ENCODE results near the gene DNAJC11. TPM values are rescaled to one million over a fixed set of nuclear protein-coding genes. Genes with fewer than 3 reads are reported as not detected.
"Not testable (repeated sequence)": the region's sequence is repeated elsewhere in the genome, so short reads cannot be mapped to it uniquely, and the experiment has no call there.

Gene DNAJC11
- total RNA-seq, 2 experiments from 2014 or later: 77.6 to 83.0 TPM

DNA sequence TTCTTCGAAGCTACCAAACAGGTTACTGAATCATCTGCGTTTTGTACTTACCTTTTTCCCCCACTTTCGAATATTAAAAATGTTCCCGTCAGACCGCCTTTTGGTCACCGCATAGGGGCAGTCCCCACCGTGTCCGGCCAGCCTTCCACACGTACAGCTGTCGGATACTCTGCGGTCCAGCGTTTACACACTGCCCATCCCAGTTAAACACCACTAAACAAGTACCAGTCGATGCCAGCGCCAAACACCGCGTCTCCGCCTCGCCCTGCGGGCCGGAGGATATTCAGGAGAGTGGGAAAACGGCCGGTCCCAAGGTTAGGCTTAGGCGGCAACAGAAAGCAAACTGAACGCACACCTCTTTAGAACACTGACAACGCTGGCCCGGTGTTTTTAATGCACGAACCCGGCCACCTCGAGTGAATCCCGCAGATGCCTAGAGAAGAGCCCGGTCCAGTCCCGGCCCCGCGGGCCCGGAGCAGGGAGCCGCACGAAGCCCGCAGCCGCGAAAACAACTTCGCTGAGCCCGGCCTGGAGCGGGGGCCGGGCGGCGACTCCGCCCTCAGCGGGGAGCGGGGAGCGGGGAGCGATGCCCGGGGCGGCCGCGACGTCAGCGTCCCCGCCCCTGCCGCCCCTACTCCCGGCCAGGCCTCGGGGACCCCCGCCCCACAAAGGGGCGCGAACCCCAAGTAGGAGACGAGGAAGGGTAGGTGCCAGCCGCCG is 88.8 kb downstream of the DNAJC11 start:
- H3K4me1 Mint-ChIP-seq: peaks cover 17% of the 10 kb centered on the region

DNA sequence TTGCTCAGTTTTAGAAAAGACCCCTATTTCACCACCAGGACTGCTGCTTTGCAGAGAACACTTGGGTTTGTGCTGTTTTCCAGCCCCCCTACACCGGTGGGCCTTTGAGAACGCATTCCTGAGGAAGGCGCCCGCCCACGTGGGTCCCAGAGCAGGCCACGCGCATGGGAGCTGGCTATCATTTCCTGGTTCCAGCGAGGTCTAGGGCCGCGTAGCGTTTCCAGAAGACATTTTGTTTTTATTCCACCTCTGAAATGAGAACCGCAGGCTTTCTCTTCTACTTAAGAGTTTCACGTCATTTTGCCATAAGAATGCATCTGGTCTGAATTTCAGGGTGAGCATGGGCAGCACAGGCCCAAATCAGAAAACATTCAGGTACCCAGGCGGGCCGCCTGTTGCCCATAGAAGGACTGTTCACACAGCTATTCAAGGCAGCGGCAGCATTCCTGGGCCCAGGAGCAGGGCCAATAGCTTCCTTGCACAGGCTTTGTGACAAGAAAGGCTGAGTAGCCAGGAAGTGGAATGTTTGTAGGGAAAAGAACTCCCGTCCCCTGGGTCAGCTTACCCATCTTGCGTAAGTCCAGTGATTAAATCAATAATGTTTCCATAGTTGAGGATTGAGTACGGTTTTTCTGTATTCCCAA is 97.6 kb downstream of the DNAJC11 start:
- Mint-ChIP-seq H3K4me3 (peak overlapping the region; percentile 80), H3K27me3 (no peaks in the 10 kb centered on the region), H3K36me3 (peaks cover 23% of the 10 kb centered on the region), H3K27ac (peak overlapping the region; percentile 97), H3K9me3 (no peaks in the 10 kb centered on the region), H3K4me1 (peaks cover 27% of the 10 kb centered on the region)
- DNase-seq: peak; percentile 45

More for the DNA sequence above, 88.8 kb downstream of the DNAJC11 start:
- H3K36me3 Mint-ChIP-seq: peaks cover 11% of the 10 kb centered on the region
- H3K27ac Mint-ChIP-seq: peak overlapping the region; percentile 76
- no peaks in the 10 kb centered on the region for H3K9me3 Mint-ChIP-seq
- DNase-seq: no peak
- peak overlapping the region; percentile 83 for H3K4me3 Mint-ChIP-seq
- no peaks in the 10 kb centered on the region for H3K27me3 Mint-ChIP-seq

- peak; percentile 76 for DNase-seq
- H3K27me3 Mint-ChIP-seq: no peaks in the 10 kb centered on the region
Observed at GRCh38 chr1:6603238-6603914, 98.2 kb downstream of the DNAJC11 start.

DNA sequence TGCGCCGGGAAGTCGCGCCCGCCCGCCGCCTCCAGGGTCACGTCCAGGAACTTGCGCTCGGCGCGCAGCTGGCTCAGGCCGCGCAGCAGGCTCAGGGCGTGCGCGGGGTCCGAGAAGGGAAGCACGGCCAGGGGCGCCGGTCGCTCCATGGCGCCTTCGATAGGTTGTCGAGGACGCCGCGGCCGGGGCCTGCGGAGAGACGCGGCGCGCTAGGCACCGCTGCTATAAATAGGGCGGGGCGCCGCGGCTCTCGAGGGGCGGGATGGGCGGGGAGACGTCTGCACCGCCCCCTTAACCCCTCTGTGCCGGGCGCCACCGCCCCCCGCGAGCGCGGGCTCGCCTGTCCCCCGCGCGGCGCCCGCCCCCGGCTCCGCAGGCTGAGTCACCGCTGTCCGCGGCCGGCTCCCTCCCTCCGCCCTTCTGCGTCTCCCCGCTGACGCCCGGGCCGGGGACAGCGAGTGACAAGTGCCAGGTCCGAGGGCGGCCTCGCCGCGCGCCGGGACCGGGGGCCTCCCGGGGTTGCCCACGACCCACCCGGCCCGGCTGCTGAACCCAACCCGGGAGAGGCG is 98.9 kb downstream of the DNAJC11 start, which contains the start of gene KLHL21:
Gene KLHL21, minus strand, starts transcription at position 201 of the 569 bp plus-strand sequence. Its CDS starts 52 bp downstream, at position 149.
- Mint-ChIP-seq H3K9me3 (no peaks in the 10 kb centered on the region), H3K27me3 (no peaks in the 10 kb centered on the region), H3K27ac (peak within 1 kb of the TSS; percentile 97), H3K4me3 (peak within 1 kb of the TSS; percentile 95), H3K4me1 (peaks cover 35% of the 10 kb centered on the region), H3K36me3 (peaks cover 29% of the 10 kb centered on the region)
- DNase-seq: peak; percentile 96

More at GRCh38 chr1:6603238-6603914, 98.2 kb downstream of the DNAJC11 start:
- Mint-ChIP-seq H3K27ac (peak overlapping the region; percentile 97), H3K4me3 (peak overlapping the region; percentile 80), H3K36me3 (peaks cover 29% of the 10 kb centered on the region), H3K4me1 (peaks cover 32% of the 10 kb centered on the region), H3K9me3 (no peaks in the 10 kb centered on the region)

GRCh38 chr1:6601923-6602668 is 99.5 kb downstream of the DNAJC11 start:
- Mint-ChIP-seq H3K27me3 (no peaks in the 10 kb centered on the region), H3K9me3 (no peaks in the 10 kb centered on the region), H3K36me3 (peaks cover 32% of the 10 kb centered on the region), H3K4me1 (peaks cover 39% of the 10 kb centered on the region), H3K27ac (peak overlapping the region; percentile 96), H3K4me3 (peak overlapping the region; percentile 95)
- peak; percentile 53 for DNase-seq

DNA sequence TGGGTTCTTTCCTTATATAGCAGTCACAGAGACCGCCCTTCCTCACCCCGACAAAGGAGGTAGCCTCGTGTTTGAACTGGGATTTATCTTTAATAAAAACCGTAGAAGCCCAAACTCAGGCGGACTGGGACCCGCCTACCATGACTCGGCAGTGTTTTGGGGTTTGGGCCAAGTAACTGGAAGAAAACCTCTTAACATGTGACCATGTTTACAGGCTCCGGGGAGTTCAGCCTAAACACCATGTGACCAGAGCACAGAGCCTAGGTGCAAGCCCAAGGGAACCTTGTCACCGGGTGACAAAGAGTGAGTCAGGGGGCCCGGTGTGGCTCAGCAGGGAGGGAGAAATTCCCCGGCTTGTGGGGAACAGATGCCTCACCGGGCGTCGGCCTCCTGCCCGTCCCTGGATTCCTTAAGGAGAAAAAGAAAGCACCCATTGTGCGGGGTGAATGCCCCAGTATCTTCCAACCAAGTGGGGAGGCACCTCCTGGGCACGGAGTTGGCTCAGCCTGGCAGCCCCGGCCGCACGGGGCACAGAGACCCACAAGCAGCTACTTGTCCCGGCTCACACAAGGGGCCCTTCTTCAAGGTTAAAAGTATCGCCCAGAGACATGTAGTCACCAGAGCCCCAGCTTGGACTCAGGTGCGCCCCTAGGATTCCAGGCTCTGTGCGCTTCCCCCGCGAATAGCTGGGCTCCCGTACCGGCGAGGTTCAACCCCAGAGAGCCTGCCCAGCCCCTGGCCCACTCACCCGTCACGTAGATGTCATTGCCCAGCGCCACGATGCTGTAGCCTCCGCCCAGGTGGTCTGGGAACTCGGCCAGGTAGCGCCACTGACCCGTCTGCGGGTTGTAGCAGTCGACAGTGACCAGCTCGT is 100.3 kb downstream of the DNAJC11 start:
- Mint-ChIP-seq H3K27me3 (no peaks in the 10 kb centered on the region), H3K4me1 (peaks cover 40% of the 10 kb centered on the region), H3K4me3 (peak overlapping the region; percentile 95), H3K36me3 (peaks cover 32% of the 10 kb centered on the region), H3K9me3 (no peaks in the 10 kb centered on the region), H3K27ac (peak overlapping the region; percentile 96)
- peak; percentile 86 for DNase-seq

DNA sequence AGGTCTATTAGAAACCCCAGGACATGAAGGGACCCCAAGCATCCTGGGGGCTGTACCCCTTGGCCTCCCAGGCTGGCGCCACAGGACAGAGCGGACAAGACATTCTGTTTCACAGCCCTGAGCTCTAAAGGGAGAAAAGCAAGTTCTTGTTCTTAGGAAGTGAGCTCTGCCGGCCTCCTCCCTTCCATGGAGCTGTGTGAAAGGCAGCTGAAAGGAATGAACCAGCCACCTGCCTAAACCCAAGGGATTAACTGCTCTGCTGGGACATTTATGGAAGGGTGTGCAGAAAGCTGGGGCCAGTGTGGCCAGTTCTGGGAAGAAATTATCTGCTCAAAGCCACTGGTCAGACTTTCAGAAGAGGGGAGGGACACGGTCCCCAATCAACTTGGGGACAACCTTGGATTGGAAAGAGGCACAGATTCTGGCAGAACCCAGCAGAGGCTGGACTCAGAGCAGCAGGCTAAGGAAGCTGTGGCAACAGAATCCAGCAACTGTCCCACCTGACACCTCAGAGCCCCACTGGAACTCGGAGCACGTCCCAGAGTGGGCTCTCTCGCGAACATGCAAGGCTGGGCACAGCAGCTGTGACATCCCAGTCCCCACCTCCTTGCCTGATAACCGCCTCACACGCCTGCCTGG is 101.1 kb downstream of the DNAJC11 start:
- peaks cover 45% of the 10 kb centered on the region for H3K4me1 Mint-ChIP-seq
- no peak for DNase-seq
- peak overlapping the region; percentile 96 for H3K27ac Mint-ChIP-seq
- H3K4me3 Mint-ChIP-seq: peak overlapping the region; percentile 95
- no peaks in the 10 kb centered on the region for H3K9me3 Mint-ChIP-seq
- H3K36me3 Mint-ChIP-seq: peaks cover 37% of the 10 kb centered on the region
- no peaks in the 10 kb centered on the region for H3K27me3 Mint-ChIP-seq

DNA sequence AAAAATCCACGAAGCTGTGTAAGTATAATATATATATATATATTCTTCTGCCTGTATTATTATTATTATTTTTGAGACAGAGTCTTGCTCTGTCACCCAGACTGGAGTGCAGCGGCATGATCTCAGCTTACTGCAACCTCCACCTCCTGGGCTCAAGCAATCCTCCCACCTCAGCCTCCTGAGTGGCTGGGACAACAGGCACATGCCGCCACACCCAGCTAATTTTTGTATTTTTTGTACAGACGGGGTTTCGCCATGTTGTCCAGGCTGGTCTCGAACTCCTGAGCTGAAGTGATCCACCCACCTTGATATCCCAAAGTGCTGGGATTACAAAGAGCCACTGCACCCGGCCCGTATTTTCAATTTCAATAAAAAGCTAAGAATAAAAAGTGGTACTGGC is 101.6 kb downstream of the DNAJC11 start:
- peak overlapping the region; percentile 96 for H3K27ac Mint-ChIP-seq
- not testable (repeated sequence) for H3K27me3 Mint-ChIP-seq, H3K9me3 Mint-ChIP-seq, DNase-seq
- H3K4me3 Mint-ChIP-seq: peak overlapping the region; percentile 95
- H3K36me3 Mint-ChIP-seq: peaks cover 37% of the 10 kb centered on the region
- peaks cover 45% of the 10 kb centered on the region for H3K4me1 Mint-ChIP-seq

DNA sequence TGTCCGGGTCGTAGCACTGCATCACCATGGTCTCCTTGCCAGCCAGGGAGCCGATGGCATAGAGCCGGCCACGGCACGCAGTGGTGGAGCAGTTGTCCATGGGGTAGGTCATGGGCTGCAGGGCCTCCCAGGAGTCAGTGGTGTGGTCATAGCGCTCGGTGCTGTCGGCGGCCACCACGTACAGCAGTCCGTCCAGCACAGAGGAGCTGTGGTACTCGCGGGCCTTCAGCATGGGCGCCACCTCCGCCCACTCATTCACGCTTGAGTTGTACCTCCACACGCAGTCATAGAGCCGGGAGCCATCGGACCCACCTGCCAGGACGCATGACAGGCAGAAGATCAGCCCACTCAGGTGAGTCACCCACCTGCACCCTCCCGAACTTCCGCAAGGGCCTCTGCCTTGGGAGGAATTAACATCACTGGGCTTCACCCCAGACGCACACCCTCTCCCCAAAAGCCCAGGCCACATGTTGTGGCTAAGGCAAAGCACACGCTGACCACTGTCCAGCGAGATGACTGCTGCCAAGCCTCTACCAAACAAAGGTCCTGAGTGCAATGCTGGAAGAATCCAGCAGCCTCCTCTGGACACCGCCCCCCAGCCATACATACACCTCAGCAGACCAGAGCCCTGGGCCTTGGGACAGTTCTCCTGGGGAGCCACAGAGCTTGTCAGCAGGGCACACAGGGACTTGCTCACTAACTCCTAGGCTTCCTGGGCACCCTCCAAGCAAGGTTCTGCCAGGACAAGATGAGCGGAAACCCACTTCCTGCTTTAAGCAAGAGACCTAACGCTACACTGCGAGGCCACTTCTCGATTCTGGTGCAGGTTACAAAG is 102.3 kb downstream of the DNAJC11 start:
- Mint-ChIP-seq H3K9me3 (no peaks in the 10 kb centered on the region), H3K4me3 (peak overlapping the region; percentile 95), H3K36me3 (peaks cover 37% of the 10 kb centered on the region), H3K4me1 (peaks cover 44% of the 10 kb centered on the region), H3K27ac (peak overlapping the region; percentile 92), H3K27me3 (no peaks in the 10 kb centered on the region)
- DNase-seq: peak; percentile 74

GRCh38 chr1:6597777-6598131 is 103.9 kb downstream of the DNAJC11 start:
- Mint-ChIP-seq H3K9me3 (no peaks in the 10 kb centered on the region), H3K4me3 (no peak overlapping the region), H3K27me3 (no peaks in the 10 kb centered on the region), H3K27ac (no peak overlapping the region), H3K36me3 (peaks cover 42% of the 10 kb centered on the region), H3K4me1 (peaks cover 38% of the 10 kb centered on the region)
- no peak for DNase-seq

DNA sequence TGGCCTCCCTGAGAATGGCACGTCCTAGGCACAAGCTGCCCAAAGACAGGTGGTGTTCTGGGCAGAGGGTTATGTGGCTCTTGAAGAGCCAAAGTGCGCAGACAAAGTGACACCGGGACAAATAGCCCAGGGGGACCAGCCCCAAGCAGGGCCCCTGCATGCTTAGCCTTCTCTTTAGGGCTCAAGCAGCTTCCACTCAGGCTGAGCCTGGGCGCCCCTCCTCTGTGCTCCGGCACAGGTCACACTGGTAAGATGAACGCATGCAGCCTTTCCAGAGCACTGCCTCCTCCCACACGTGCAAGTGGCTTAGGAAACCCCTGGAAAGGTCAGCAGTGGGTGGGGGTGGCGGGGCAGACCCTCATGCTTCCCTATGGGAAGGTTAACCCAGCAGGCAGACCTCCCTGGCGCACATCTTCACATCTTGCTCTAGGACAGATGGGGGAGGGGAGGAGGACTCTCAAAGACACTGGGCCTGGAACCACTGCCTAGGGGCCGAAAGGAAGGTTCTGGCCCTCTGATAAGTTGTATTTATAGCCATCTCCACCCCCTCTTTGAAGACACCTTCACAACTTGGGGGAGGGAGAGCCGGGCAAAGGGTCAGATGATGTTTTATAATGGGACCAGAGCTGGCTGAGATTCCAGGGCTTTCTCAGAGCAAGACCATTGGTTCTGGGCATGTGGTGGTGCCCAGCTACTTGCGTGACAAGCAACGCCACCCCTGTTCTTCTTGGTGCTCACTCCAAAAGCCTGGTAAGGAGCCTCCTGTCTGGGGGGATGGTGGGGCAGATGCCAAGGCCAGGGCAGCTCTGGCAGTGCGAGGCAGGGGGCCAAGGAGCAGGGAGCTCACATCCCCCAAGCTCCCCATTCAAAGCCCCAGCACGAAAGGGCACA is 104.5 kb downstream of the DNAJC11 start:
- Mint-ChIP-seq H3K36me3 (peaks cover 42% of the 10 kb centered on the region), H3K27ac (peak overlapping the region; percentile 48), H3K4me1 (peaks cover 40% of the 10 kb centered on the region), H3K9me3 (no peaks in the 10 kb centered on the region), H3K4me3 (peak overlapping the region; percentile 18), H3K27me3 (no peaks in the 10 kb centered on the region)
- no peak for DNase-seq

DNA sequence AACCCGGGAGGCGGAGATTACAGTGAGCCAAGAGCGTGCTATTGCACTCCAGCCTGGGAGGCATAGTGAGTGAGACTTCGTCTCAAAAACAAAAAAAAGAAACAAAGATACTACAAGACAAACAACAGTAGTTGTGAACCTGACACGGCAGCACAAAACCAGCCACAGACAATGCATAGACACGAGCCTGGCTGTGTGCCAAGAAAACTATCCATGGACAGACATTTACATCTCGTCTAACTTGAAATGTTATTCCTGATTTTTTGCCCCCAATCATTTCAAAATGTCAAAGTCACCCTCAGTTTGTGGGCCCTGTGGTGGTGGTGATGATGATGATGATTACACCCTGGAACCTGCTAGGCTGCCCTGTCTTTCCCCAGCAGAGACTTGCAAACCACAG is 105.3 kb downstream of the DNAJC11 start:
- Mint-ChIP-seq H3K4me1 (peaks cover 45% of the 10 kb centered on the region), H3K27ac (peak overlapping the region; percentile 38), H3K27me3 (no peaks in the 10 kb centered on the region), H3K9me3 (no peaks in the 10 kb centered on the region), H3K36me3 (peaks cover 39% of the 10 kb centered on the region), H3K4me3 (no peak overlapping the region)
- DNase-seq: no peak
